GM12892 (cell line): ENCODE results near the gene NADK.

ENCODE experiments used
- POLR2A ChIP-seq: IDR thresholded peaks from 2 replicates; pipeline ENCODE4 v1.6.1; 2011; ENCODE audit warnings: low read depth, low read length, control low read depth
- POLR2AphosphoS5 ChIP-seq: IDR thresholded peaks from 2 replicates; pipeline ENCODE4 v1.6.1; 2011; ENCODE audit warnings: low read depth, low read length, control low read depth
- TAF1 ChIP-seq: IDR thresholded peaks from 2 replicates; pipeline ENCODE4 v1.6.1; 2011; ENCODE audit warnings: low read depth, mild to moderate bottlenecking, control low read depth, low read length, borderline replicate concordance

DNA sequence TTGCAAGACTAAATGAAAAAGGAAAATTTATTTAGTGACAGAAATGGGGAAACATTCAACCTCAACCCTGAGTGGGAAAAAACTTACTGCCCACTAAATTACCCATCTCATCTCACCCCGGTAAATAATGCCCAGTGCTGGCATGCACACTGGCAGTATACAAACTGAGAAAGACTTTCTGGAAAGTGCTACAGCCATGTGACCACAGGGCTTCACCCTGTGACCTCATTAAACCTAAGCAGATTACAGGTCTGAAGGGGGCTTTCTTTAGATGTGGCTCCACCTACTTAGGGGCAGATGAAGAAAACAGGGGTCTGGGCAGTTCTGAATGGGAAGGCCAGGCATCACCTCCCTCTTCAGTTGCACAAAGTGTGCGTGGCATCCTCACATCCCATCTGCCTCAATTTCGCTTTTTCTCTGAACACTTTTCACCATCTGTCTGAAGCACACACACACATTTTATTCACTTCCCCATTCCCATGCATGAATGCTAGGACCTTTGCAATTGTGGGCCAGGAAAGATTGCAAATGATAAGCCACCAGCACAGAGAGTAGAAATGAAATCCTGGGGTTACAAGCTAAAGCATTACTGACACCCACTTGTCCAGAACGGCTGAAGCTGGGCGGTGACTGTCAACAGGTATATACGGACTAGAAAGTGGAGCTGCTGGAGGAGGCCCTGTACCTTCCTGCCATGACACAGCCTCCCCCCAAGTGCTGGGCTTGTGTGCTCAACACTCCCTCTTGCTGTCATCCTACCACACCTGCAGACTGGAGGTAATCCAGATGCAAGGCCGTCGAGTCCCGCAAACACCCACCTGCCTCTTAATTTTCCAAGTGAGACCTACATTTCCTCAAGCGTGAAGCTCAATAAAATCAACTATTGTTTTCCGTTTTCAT is 2.7 kb downstream of the NADK start:
- TF ChIP-seq POLR2A: no peak
- no peak for TF ChIP-seq TAF1
- TF ChIP-seq POLR2AphosphoS5: no peak
